NCI-H128 (cell line): ENCODE measurements around the gene SACS.
"Not testable (repeated sequence)": the region's sequence is repeated elsewhere in the genome, so short reads cannot be mapped to it uniquely, and the experiment has no call there.

Experiments used
- DNase-seq: peaks from one replicate; lab custom pipeline; 2025; ENCODE audit not compliant: unreplicated experiment; lab: John Stamatoyannopoulos, UW

Gene SACS

GRCh38 chr13:23320926-23321534 lies 112.5 kb downstream of the SACS start:
- no peak for DNase-seq

- no peak for DNase-seq
Measured at GRCh38 chr13:23319883-23320224, 113.6 kb downstream of the SACS start.

- not testable (repeated sequence) for DNase-seq
Measured at GRCh38 chr13:23314837-23315236, 118.7 kb downstream of the SACS start.

- DNase-seq, result no peak
Measured at GRCh38 chr13:23292586-23292985, 140.9 kb downstream of the SACS start.

GRCh38 chr13:23289917-23290357 lies 143.6 kb downstream of the SACS start:
- no peak for DNase-seq

- DNase-seq, result no peak
Measured at GRCh38 chr13:23288995-23289394, 144.5 kb downstream of the SACS start.

- no peak for DNase-seq
Measured at GRCh38 chr13:23288564-23288963, 144.9 kb downstream of the SACS start.

- no peak for DNase-seq
Measured at GRCh38 chr13:23279321-23279720, 154.2 kb downstream of the SACS start.
